ENCODE measurements around the gene ANXA10. TPM values are rescaled to one million over a fixed set of nuclear protein-coding genes. Genes with fewer than 3 reads are reported as not detected.

Gene ANXA10
- total and polyA plus RNA-seq, 2 of the 8 experiments (the other 6 are each of a cell fraction or from before 2014, with no cell fraction given) = not detected

DNA sequence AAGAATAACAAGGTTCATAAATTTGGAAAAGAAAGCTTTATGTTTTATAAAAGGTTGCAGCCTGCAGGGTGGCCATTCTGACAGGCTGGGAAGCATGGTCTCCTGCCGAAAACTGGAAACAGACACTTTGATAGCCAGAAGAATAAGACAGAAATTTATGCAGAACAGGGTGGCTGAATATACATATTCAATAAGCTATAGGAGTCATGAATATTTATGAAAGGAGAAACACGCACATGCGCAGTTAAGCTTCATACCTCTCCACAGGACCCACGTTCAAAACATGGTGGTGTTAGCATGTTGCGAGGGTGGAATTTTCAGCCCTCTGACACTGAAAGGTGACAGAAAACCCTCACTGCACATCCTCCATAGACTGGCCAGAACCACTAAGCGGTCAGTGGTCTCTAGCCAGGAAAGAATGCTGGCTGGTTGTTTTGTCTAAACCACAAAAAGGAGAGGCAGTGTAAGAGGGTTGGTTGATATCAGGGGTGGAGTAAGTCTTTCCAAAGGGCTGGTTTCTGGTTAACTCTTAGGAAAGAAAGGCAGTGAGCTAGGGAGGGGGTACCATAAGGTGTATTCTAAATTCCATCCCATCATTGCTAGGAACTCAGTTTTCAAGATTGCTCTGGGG lies 58.2 kb downstream of the ANXA10 start:
- Histone ChIP-seq H3K9ac (replicated peaks in 1 of 4; ENCODE audit: extremely low read depth in 1 of 4, low read depth in 3 of 4, low read length in 3 of 4) (no peak overlapping the region), H3K4me2 (ENCODE audit: insufficient read depth in 1 of 2, low read depth in 2 of 2, low read length in 2 of 2) (peak overlapping the region in 1 of 2 experiments; percentile 4; a peak in 1 of 4 replicates), H3K79me2 (ENCODE audit: control insufficient read depth in 1 of 2, insufficient read depth in 2 of 2, low read length in 2 of 2) (no peaks in the 10 kb centered on the region), H3K14ac (ENCODE audit: insufficient read length) (no peak overlapping the region), H3K56ac (replicated peaks; ENCODE audit: insufficient read length, low read depth, low read length) (no peak overlapping the region), H2BK20ac (ENCODE audit: low read length) (no peak overlapping the region), H2BK120ac (replicated peaks; ENCODE audit: low read depth, low read length) (no peak overlapping the region), H2AK5ac (ENCODE audit: low read depth, low read length) (no peak overlapping the region), H2BK15ac (ENCODE audit: low read length) (no peak overlapping the region), H4K8ac (ENCODE audit: extremely low read depth, insufficient read depth, low read length) (no peak overlapping the region), H3K23me2 (ENCODE audit: low read depth, low read length) (no peaks in the 10 kb centered on the region), H3K27ac (ENCODE audit: low read depth, low read length) (no peak overlapping the region), H3K36me3 (ENCODE audit: control insufficient read depth in 2 of 4, insufficient read depth in 4 of 4, low read length in 3 of 4) (no peaks in the 10 kb centered on the region), H3K18ac (ENCODE audit: extremely low read depth, low read length) (no peak overlapping the region), H3K4me1 (replicated peaks in 1 of 4; ENCODE audit: control insufficient read depth in 3 of 4, insufficient read depth in 4 of 4, low read length in 3 of 4) (peaks cover 7 to 15% (median 13%) of the 10 kb centered on the region in 4 experiments; a peak in 5 of 7 replicates), H3K27me3 (replicated peaks in 1 of 4; ENCODE audit: control insufficient read depth in 3 of 4, extremely low read depth in 1 of 4, insufficient read depth in 3 of 4, low read length in 3 of 4) (no peaks in the 10 kb centered on the region), H2BK12ac (ENCODE audit: low read depth, low read length) (no peak overlapping the region; the same call in 1 of the 2 replicates), H2BK5ac (ENCODE audit: low read depth, low read length) (no peak overlapping the region), H4K20me1 (replicated peaks in 1 of 2; ENCODE audit: control insufficient read depth in 1 of 2, insufficient read depth in 2 of 2, low read length in 2 of 2) (no peaks in the 10 kb centered on the region), H3K9me3 (ENCODE audit: insufficient read depth in 2 of 2, low read depth in 1 of 2, low read length in 1 of 2) (no peaks in the 10 kb centered on the region), H3K4ac (replicated peaks; ENCODE audit: insufficient read length, low read depth, low read length) (no peak overlapping the region), H3K4me3 (ENCODE audit: extremely low read depth in 1 of 4, insufficient read depth in 2 of 4, low read depth in 3 of 4, low read length in 4 of 4) (no peak overlapping the region), H4K91ac (replicated peaks; ENCODE audit: insufficient read length, low read length) (no peak overlapping the region), H4K5ac (ENCODE audit: insufficient read length, low read depth, low read length) (no peak overlapping the region), H3K23ac (ENCODE audit: insufficient read length) (no peak overlapping the region), H3K79me1 (ENCODE audit: low read depth, low read length) (no peaks in the 10 kb centered on the region), H2AFZ (ENCODE audit: low read length) (no peak overlapping the region)
- CTCF ChIA-PET (ENCODE audit: partially characterized antibody) = interaction anchor here (1.1 to 1.5 kb wide), 3 partner anchors 80 to 635 kb away, joined by 3 to 4 read pairs (median 3); no protein-coding TSS in a partner anchor
- POLR2A ChIA-PET (ENCODE audit: partially characterized antibody) = no interaction called here
- DNase-seq (ENCODE audit: low read depth in 1 of 2, low spot score in 2 of 2) (no peak), FAIRE-seq (no peak)
- TF ChIP-seq TEAD4 (IDR thresholded peaks at IDR 0.05; ENCODE audit: low read depth, low read length) = no peak
- no peak for TF ChIP-seq GABPA (IDR thresholded peaks at IDR 0.05; ENCODE audit: borderline replicate concordance, insufficient read depth, low read length)
- TF ChIP-seq CBX8 (IDR thresholded peaks at IDR 0.05; ENCODE audit: borderline replicate concordance, low read depth, low read length) = no peak
- no peak for TF ChIP-seq RFX5 (IDR thresholded peaks at IDR 0.05; ENCODE audit: borderline replicate concordance, low read depth, low read length)
- no peak for TF ChIP-seq POLR2AphosphoS5 (IDR thresholded peaks at IDR 0.05; ENCODE audit: low read depth, low read length)
- TF ChIP-seq RNF2 (IDR thresholded peaks at IDR 0.05; ENCODE audit: borderline replicate concordance, low read depth, low read length, missing control alignments, poor library complexity, severe bottlenecking) = no peak
- no peak for TF ChIP-seq BACH1 (IDR thresholded peaks at IDR 0.05; ENCODE audit: low read length)
- 83% methylated on average over 6 of the region's 6 CpGs; no CpG with 5 or more reads in 1 of the 2 experiments for WGBS, 2 experiments (ENCODE audit: extremely low coverage in 1 of 2, insufficient coverage in 1 of 2, insufficient read length in 1 of 2, insufficient replicate concordance in 2 of 2, low coverage in 1 of 2, low lambda C conversion rate in 2 of 2, missing lambda C conversion rate in 1 of 2)

Data from H1 (cell line).